ENCODE results near the gene SLC45A2.

SLC45A2 gene

DNA sequence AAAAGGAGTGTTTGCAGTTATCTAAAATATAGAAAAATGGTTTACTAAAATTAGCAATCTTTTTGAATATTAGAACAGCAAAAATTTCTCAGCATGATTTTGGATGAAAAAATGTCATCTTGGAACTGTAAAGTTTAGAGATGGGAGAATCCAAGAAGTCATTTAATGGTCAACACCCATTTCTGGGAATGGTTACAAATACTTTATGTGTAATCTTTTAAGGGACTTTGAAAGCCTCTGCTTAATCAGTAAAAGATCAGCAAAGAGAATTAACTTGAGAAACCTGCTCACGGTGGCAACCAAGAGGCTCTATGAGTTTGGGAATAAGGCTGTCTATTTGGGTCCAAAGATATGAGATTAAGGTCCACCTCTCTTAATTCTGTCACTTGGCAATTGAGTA lies 45.6 kb upstream of the SLC45A2 start:
- no peak for TF ChIP-seq REST (IDR thresholded peaks at IDR 0.05; ENCODE audit: low read depth)
- TF ChIP-seq ZBTB7A (IDR thresholded peaks at IDR 0.05; ENCODE audit: low read depth), result no peak
- TF ChIP-seq TCF12 (IDR thresholded peaks at IDR 0.05; ENCODE audit: low read depth), result no peak
- no peak for TF ChIP-seq MAX (IDR thresholded peaks at IDR 0.05)
- TF ChIP-seq EGR1 (IDR thresholded peaks at IDR 0.05), result no peak
- TF ChIP-seq CEBPB (IDR thresholded peaks at IDR 0.05), result no peak

- TF ChIP-seq REST (IDR thresholded peaks at IDR 0.05; ENCODE audit: low read depth), result no peak
- TF ChIP-seq CREB1 (IDR thresholded peaks at IDR 0.05; ENCODE audit: low read depth), result no peak
- no peak for TF ChIP-seq NFIC (IDR thresholded peaks at IDR 0.05)
- no peak for TF ChIP-seq EP300 (IDR thresholded peaks at IDR 0.05; ENCODE audit: borderline replicate concordance)
- no peak for TF ChIP-seq TAF1 (IDR thresholded peaks at IDR 0.05; ENCODE audit: low read depth)
- TF ChIP-seq TCF12 (IDR thresholded peaks at IDR 0.05; ENCODE audit: low read depth), result no peak
Observed at GRCh38 chr5:34028349-34028748, 43.9 kb upstream of the SLC45A2 start.

GRCh38 chr5:34026089-34026761 lies 41.7 kb upstream of the SLC45A2 start:
- TF ChIP-seq CEBPB (IDR thresholded peaks at IDR 0.05), result no peak
- TF ChIP-seq TCF12 (IDR thresholded peaks at IDR 0.05; ENCODE audit: low read depth), result no peak
- TF ChIP-seq EP300 (IDR thresholded peaks at IDR 0.05; ENCODE audit: borderline replicate concordance), result no peak
- TF ChIP-seq ZBTB7A (IDR thresholded peaks at IDR 0.05; ENCODE audit: low read depth), result no peak
- TF ChIP-seq CREB1 (IDR thresholded peaks at IDR 0.05; ENCODE audit: low read depth), result no peak

GRCh38 chr5:34022121-34022705 lies 37.7 kb upstream of the SLC45A2 start:
- TF ChIP-seq CEBPB (IDR thresholded peaks at IDR 0.05) (no peak), RAD21 (IDR thresholded peaks at IDR 0.05; ENCODE audit: low read depth) (no peak), USF1 (IDR thresholded peaks at IDR 0.05) (no peak)

DNA sequence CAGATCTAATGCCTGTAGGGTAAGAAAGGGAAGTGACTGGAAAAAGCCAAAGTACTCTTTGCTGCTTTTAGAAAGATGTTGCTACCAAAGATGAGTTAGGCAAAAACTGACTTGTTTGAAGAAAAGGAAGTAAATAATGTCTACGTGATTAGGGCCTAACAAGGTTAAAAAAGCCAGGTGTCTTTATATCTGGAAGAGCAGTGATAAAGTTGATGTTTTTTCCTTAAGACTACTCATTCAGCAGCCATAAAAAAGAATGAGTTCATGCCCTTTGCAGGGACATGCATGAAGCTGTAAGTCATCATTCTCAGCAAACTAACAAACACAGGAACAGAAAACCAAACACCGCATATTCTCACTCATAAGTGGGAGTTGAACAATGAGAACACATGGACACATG lies 36.8 kb upstream of the SLC45A2 start:
- TF ChIP-seq REST (IDR thresholded peaks at IDR 0.05; ENCODE audit: low read depth) (no peak), ZBTB7A (IDR thresholded peaks at IDR 0.05; ENCODE audit: low read depth) (no peak), TEAD4 (IDR thresholded peaks at IDR 0.05) (no peak), CREB1 (IDR thresholded peaks at IDR 0.05; ENCODE audit: low read depth) (no peak), TAF1 (IDR thresholded peaks at IDR 0.05; ENCODE audit: low read depth) (no peak), CEBPB (IDR thresholded peaks at IDR 0.05) (no peak), RAD21 (IDR thresholded peaks at IDR 0.05; ENCODE audit: low read depth) (no peak), NFIC (IDR thresholded peaks at IDR 0.05) (no peak), TCF12 (IDR thresholded peaks at IDR 0.05; ENCODE audit: low read depth) (no peak)

- TF ChIP-seq CREB1 (IDR thresholded peaks at IDR 0.05; ENCODE audit: low read depth) (no peak), ZBTB7A (IDR thresholded peaks at IDR 0.05; ENCODE audit: low read depth) (no peak), REST (IDR thresholded peaks at IDR 0.05; ENCODE audit: low read depth) (no peak), NFIC (IDR thresholded peaks at IDR 0.05) (no peak), MAX (IDR thresholded peaks at IDR 0.05) (no peak), FOXM1 (IDR thresholded peaks at IDR 0.05; ENCODE audit: borderline replicate concordance, low read depth) (no peak), EGR1 (IDR thresholded peaks at IDR 0.05) (no peak), TAF1 (IDR thresholded peaks at IDR 0.05; ENCODE audit: low read depth) (no peak), EP300 (IDR thresholded peaks at IDR 0.05; ENCODE audit: borderline replicate concordance) (no peak), YY1 (IDR thresholded peaks at IDR 0.05; ENCODE audit: low read depth) (no peak), USF1 (IDR thresholded peaks at IDR 0.05) (no peak), TCF12 (IDR thresholded peaks at IDR 0.05; ENCODE audit: low read depth) (no peak)
Observed at GRCh38 chr5:34020726-34021125, 36.2 kb upstream of the SLC45A2 start.
